AG09309 (cell line): Measurements from ENCODE around the gene GP1BA.

Experiments
- DNase-seq: peaks from one replicate; pipeline ENCODE4 v3.0.0-alpha.2; 2010; ENCODE audit warnings: low read depth
- H3K4me3 ChIP-seq: 2 replicates; pipeline ENCODE4 v1.5.1; 2011; ENCODE audit warnings: mild to moderate bottlenecking, low read depth, low read length, moderate library complexity; ENCODE audit not compliant: control insufficient read depth
- TF ChIP-seq, protein P1 (sequence below): IDR thresholded peaks from 2 replicates; pipeline ENCODE4 v1.5.1; 2011; ENCODE audit warnings: mild to moderate bottlenecking, low read depth, low read length, inconsistent platforms; ENCODE audit not compliant: insufficient read depth, control insufficient read depth; ENCODE audit errors: missing control alignments

GP1BA gene

GRCh38 chr17:4951486-4951885, 19.4 kb downstream of the GP1BA start:
- no peak overlapping the region for H3K4me3 ChIP-seq
- TF ChIP-seq, protein P1, sequence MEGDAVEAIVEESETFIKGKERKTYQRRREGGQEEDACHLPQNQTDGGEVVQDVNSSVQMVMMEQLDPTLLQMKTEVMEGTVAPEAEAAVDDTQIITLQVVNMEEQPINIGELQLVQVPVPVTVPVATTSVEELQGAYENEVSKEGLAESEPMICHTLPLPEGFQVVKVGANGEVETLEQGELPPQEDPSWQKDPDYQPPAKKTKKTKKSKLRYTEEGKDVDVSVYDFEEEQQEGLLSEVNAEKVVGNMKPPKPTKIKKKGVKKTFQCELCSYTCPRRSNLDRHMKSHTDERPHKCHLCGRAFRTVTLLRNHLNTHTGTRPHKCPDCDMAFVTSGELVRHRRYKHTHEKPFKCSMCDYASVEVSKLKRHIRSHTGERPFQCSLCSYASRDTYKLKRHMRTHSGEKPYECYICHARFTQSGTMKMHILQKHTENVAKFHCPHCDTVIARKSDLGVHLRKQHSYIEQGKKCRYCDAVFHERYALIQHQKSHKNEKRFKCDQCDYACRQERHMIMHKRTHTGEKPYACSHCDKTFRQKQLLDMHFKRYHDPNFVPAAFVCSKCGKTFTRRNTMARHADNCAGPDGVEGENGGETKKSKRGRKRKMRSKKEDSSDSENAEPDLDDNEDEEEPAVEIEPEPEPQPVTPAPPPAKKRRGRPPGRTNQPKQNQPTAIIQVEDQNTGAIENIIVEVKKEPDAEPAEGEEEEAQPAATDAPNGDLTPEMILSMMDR: no peak
- DNase-seq: no peak

- peak overlapping the region; percentile 11 for H3K4me3 ChIP-seq
- TF ChIP-seq, protein P1: no peak
- DNase-seq: peak; percentile 58
Measured at GRCh38 chr17:4953451-4953961, 21.4 kb downstream of the GP1BA start.

DNA sequence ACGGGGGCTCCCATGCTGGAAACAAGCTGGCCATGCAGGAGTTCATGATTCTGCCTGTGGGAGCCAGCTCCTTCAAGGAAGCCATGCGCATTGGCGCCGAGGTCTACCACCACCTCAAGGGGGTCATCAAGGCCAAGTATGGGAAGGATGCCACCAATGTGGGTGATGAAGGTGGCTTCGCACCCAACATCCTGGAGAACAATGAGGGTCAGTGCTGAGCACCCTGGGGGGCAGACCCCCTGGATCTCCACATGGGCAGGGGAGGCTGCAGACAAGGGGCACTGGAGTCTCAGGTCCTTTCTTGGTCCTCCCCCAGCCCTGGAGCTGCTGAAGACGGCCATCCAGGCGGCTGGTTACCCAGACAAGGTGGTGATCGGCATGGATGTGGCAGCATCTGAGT, 23.0 kb downstream of the GP1BA start:
- no peak overlapping the region for H3K4me3 ChIP-seq
- DNase-seq: no peak
- TF ChIP-seq, protein P1: no peak

- no peak for DNase-seq
Measured at GRCh38 chr17:4956493-4957061, 24.5 kb downstream of the GP1BA start.

GRCh38 chr17:4958102-4958501, 26.0 kb downstream of the GP1BA start:
- DNase-seq: no peak
- TF ChIP-seq, protein P1: no peak

More at GRCh38 chr17:4956493-4957061, 24.5 kb downstream of the GP1BA start:
- TF ChIP-seq, protein P1: peak; percentile 27
- H3K4me3 ChIP-seq: no peak overlapping the region

DNA sequence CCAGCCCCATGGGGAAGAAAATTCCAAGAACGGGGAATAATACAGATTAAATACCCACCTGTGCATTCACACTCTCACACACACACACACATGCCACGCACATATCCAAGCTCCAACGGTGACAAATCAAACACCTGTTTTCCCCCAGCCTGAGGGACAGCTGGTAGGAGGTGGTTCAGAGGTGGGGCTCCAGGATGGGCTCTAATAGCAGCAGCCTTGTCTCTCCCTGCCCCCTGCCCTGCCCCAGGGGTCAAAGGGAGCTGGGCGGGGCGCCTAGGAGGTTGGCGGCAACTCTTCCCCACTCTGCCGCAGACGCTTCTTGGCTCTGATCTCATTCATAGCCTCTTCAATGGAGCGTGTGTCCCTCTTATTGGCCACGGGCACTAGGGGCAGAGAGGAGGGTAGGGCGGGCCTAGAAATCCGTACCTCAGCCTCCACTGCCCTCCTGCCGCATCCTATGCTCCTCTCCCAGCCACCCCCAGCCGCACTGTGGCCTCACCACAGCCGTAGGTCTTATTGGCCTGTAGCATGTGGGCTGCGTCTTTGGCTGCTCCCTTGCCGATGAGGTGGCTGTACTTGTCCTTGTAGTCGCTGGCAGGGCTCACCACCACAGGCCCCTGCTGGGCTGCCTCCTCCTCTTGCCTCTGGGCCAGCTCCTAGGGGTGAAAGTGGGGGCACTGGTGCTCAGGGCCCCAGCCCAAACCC, 27.3 kb downstream of the GP1BA start:
- DNase-seq: no peak
- no peak overlapping the region for H3K4me3 ChIP-seq
- TF ChIP-seq, protein P1: no peak

More at GRCh38 chr17:4958102-4958501, 26.0 kb downstream of the GP1BA start:
- H3K4me3 ChIP-seq: no peak overlapping the region
